Esophagus squamous epithelium (tissue), 4 donors: Measurements from ENCODE around the gene TBATA.

Experiments used
- POLR2A ChIP-seq, 4 donors: fragments of 450-650 bp; IDR thresholded peaks; one replicate each; pipeline ENCODE4 v1.6.1; 2017; ENCODE audit warnings: antibody characterized with exemption in 4 of 4, mild to moderate bottlenecking in 4 of 4, moderate library complexity in 3 of 4
- TF ChIP-seq, protein P1 (sequence below), 6 experiments: fragments of 450-650 bp in 4 of 6; fragments of 200-600 bp in 2 of 6; sonication (generic) in 2 of 6; IDR thresholded peaks; one replicate each; pipeline ENCODE4 v1.5.1; 2016 to 2019; ENCODE audit warnings: antibody characterized with exemption in 6 of 6, mild to moderate bottlenecking in 4 of 6, moderate library complexity in 4 of 6

DNA sequence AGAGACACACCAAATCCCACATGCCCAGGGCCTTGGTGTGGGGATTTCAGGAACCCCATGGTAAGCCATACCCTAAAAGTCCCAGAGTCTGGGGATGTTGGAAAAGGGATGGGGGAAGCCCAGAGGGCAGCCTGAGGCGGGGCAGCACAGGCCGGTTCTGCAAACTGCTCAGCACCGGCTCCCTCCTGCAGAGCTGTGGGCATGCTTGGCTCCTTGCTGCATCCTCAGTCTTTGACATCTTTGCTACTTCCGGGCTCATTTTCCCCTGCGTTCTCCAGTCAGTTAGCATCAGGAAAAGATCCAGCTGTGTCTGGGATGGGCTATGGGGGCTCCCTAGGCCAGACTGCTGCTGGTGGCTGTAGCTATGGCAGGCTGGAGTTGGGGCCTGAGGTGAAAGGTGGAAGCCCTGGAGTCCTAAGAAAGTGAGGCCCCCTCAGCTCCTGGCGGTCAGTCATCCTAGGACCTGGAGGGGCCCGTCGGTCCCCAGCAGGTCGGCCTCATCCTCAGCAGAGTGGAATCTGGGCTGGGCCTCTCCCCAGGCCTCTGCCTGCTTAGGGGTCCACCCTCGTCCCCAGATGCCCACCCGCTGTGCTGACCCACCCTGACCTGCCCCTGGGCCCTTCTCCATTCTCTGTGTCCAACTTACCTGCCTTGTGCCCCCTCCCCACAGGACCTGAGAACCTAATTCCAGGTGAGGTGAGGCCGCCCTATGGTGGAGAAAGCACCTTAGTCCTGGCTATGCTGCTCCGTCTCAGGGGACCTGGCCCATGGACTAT lies 9.3 kb downstream of the TBATA start:
- TF ChIP-seq, protein P1, sequence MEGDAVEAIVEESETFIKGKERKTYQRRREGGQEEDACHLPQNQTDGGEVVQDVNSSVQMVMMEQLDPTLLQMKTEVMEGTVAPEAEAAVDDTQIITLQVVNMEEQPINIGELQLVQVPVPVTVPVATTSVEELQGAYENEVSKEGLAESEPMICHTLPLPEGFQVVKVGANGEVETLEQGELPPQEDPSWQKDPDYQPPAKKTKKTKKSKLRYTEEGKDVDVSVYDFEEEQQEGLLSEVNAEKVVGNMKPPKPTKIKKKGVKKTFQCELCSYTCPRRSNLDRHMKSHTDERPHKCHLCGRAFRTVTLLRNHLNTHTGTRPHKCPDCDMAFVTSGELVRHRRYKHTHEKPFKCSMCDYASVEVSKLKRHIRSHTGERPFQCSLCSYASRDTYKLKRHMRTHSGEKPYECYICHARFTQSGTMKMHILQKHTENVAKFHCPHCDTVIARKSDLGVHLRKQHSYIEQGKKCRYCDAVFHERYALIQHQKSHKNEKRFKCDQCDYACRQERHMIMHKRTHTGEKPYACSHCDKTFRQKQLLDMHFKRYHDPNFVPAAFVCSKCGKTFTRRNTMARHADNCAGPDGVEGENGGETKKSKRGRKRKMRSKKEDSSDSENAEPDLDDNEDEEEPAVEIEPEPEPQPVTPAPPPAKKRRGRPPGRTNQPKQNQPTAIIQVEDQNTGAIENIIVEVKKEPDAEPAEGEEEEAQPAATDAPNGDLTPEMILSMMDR (IDR thresholded peaks at IDR 0.05): no peak
- no peak for TF ChIP-seq POLR2A (IDR thresholded peaks at IDR 0.05)
